Measurements from ENCODE around the gene NPAS3. TPM values are rescaled to one million over a fixed set of nuclear protein-coding genes. Genes with fewer than 3 reads are reported as not detected.

NPAS3 gene
- total RNA-seq, 2 experiments from 2014 or later: not detected

- H3K9me3 ChIP-seq (ENCODE audit: low read length): no peaks in the 10 kb centered on the region
- DNase-seq (ENCODE audit: low spot score): no peak
- ChIA-PET CTCF (ENCODE audit: unreplicated experiment) (no interaction called here), POLR2A (interaction anchor here (0.8 to 1.4 kb wide), 2 partner anchors 35 to 69 kb away, joined by 3 to 5 read pairs; no protein-coding TSS in a partner anchor)
- H3K79me2 ChIP-seq (ENCODE audit: insufficient read depth, low read depth, low read length): no peaks in the 10 kb centered on the region
- no TSS peak for BruUV-seq (replicated peaks)
- H4K20me1 ChIP-seq (ENCODE audit: insufficient read depth, low read length): no peaks in the 10 kb centered on the region
- no peak overlapping the region for H3K4me2 ChIP-seq (ENCODE audit: low read length)
- TF ChIP-seq EZH2phosphoT487 (IDR thresholded peaks at IDR 0.05; ENCODE audit: borderline replicate concordance, low read depth, low read length): no peak
- no peak for TF ChIP-seq CTCF (conservative IDR thresholded peaks at IDR 0.05; ENCODE audit: low read length)
- no peaks in the 10 kb centered on the region for H3K4me1 ChIP-seq (ENCODE audit: insufficient read depth, low read length, poor library complexity, severe bottlenecking)
- H3K9me2 ChIP-seq (ENCODE audit: insufficient read depth, low read length): no peaks in the 10 kb centered on the region
- H3K4me3 ChIP-seq (ENCODE audit: low read depth, low read length, poor library complexity, severe bottlenecking): no peak overlapping the region
- no peak overlapping the region for H3K27ac ChIP-seq (ENCODE audit: low read depth, low read length, poor library complexity, severe bottlenecking)
- H3K36me3 ChIP-seq (ENCODE audit: insufficient read depth, low read length): no peaks in the 10 kb centered on the region
- intact Hi-C loops (cut with micrococcal nuclease; ENCODE audit: unreplicated experiment): no loop called here
- H2AFZ ChIP-seq (ENCODE audit: low read length): no peak overlapping the region
Observed at GRCh38 chr14:33309106-33309505, 370.4 kb downstream of the NPAS3 start.

- Histone ChIP-seq H3K4me2 (ENCODE audit: low read length) (no peak overlapping the region), H4K20me1 (ENCODE audit: insufficient read depth, low read length) (no peaks in the 10 kb centered on the region), H3K4me3 (ENCODE audit: low read depth, low read length, poor library complexity, severe bottlenecking) (no peak overlapping the region), H3K9me3 (ENCODE audit: low read length) (no peaks in the 10 kb centered on the region), H3K9me2 (ENCODE audit: insufficient read depth, low read length) (no peaks in the 10 kb centered on the region), H3K27ac (ENCODE audit: low read depth, low read length, poor library complexity, severe bottlenecking) (no peak overlapping the region), H3K36me3 (ENCODE audit: insufficient read depth, low read length) (no peaks in the 10 kb centered on the region), H3K79me2 (ENCODE audit: insufficient read depth, low read depth, low read length) (no peaks in the 10 kb centered on the region), H2AFZ (ENCODE audit: low read length) (no peak overlapping the region), H3K4me1 (ENCODE audit: insufficient read depth, low read length, poor library complexity, severe bottlenecking) (no peaks in the 10 kb centered on the region)
- ChIA-PET CTCF (ENCODE audit: unreplicated experiment) (no interaction called here), POLR2A (interaction anchor here (1.0 to 1.3 kb wide), 2 partner anchors 11 to 15 kb away, joined by 3 to 4 read pairs; no protein-coding TSS in a partner anchor)
- no peak for TF ChIP-seq EZH2phosphoT487 (IDR thresholded peaks at IDR 0.05; ENCODE audit: borderline replicate concordance, low read depth, low read length)
- TF ChIP-seq CTCF (conservative IDR thresholded peaks at IDR 0.05; ENCODE audit: low read length): no peak
- intact Hi-C loops (cut with micrococcal nuclease; ENCODE audit: unreplicated experiment): no loop called here
- no peak for DNase-seq (ENCODE audit: low spot score)
- BruUV-seq (replicated peaks): no TSS peak
Observed at GRCh38 chr14:33315217-33315616, 376.5 kb downstream of the NPAS3 start.

GRCh38 chr14:33315721-33316120 is 377.0 kb downstream of the NPAS3 start:
- Histone ChIP-seq H3K9me3 (ENCODE audit: low read length) (no peaks in the 10 kb centered on the region), H3K36me3 (ENCODE audit: insufficient read depth, low read length) (no peaks in the 10 kb centered on the region), H3K79me2 (ENCODE audit: insufficient read depth, low read depth, low read length) (no peaks in the 10 kb centered on the region), H3K27ac (ENCODE audit: low read depth, low read length, poor library complexity, severe bottlenecking) (no peak overlapping the region), H3K4me1 (ENCODE audit: insufficient read depth, low read length, poor library complexity, severe bottlenecking) (no peaks in the 10 kb centered on the region), H4K20me1 (ENCODE audit: insufficient read depth, low read length) (no peaks in the 10 kb centered on the region), H3K9me2 (ENCODE audit: insufficient read depth, low read length) (no peaks in the 10 kb centered on the region), H3K4me2 (ENCODE audit: low read length) (no peak overlapping the region), H2AFZ (ENCODE audit: low read length) (no peak overlapping the region), H3K4me3 (ENCODE audit: low read depth, low read length, poor library complexity, severe bottlenecking) (no peak overlapping the region)
- DNase-seq (ENCODE audit: low spot score): no peak
- intact Hi-C loops (cut with micrococcal nuclease; ENCODE audit: unreplicated experiment): no loop called here
- POLR2A ChIA-PET: interaction anchor here (1.0 to 1.3 kb wide), 3 partner anchors 11 to 16 kb away, joined by 3 to 4 read pairs (median 3); no protein-coding TSS in a partner anchor
- TF ChIP-seq EZH2phosphoT487 (IDR thresholded peaks at IDR 0.05; ENCODE audit: borderline replicate concordance, low read depth, low read length) (no peak), CTCF (conservative IDR thresholded peaks at IDR 0.05; ENCODE audit: low read length) (no peak)
- CTCF ChIA-PET (ENCODE audit: unreplicated experiment): no interaction called here
- BruUV-seq (replicated peaks): no TSS peak
